DND-41 (cell line): ENCODE measurements around the gene ARMCX4.

ENCODE experiments used
- ATAC-seq: fragments of 200-7000 bp; cut with Tn5 transposase; 3 replicates; pipeline ENCODE4 v1.9.1; 2021; ENCODE audit warnings: low read depth; ENCODE audit not compliant: insufficient read depth
- DNase-seq: peaks from one replicate; pipeline ENCODE4 v3.0.0-alpha.2; 2020
- H2AFZ ChIP-seq: 2 replicates; pipeline ENCODE4 v1.6.0; 2012; ENCODE audit warnings: low read depth, low read length
- H3K27ac ChIP-seq: 2 replicates; pipeline ENCODE4 v1.5.1; 2012; ENCODE audit warnings: low read length, inconsistent platforms
- H3K27me3 ChIP-seq: fragments of 200-600 bp; sonication (generic); 2 replicates; pipeline ENCODE4 v1.6.0; 2012; ENCODE audit warnings: low read length, mild to moderate bottlenecking, inconsistent platforms; ENCODE audit not compliant: insufficient read depth, poor library complexity
- H3K36me3 ChIP-seq: 2 replicates; pipeline ENCODE4 v1.5.1; 2012; ENCODE audit warnings: low read length, inconsistent platforms; ENCODE audit not compliant: insufficient read depth
- H3K4me1 ChIP-seq: 2 replicates; pipeline ENCODE4 v1.5.1; 2012; ENCODE audit warnings: mild to moderate bottlenecking, low read length; ENCODE audit not compliant: insufficient read depth
- H3K4me2 ChIP-seq: 2 replicates; pipeline ENCODE4 v1.6.0; 2012; ENCODE audit warnings: mild to moderate bottlenecking, moderate library complexity, low read length, inconsistent platforms; ENCODE audit not compliant: insufficient read depth
- H3K4me3 ChIP-seq, 2 experiments: fragments of 200-600 bp in 1 of 2; shearing (Covaris generic) in 1 of 2; 2 replicates each; pipeline ENCODE4 v1.5.1; 2012 to 2016; ENCODE audit warnings: inconsistent platforms in 2 of 2, low read length in 2 of 2, mild to moderate bottlenecking in 2 of 2, low read depth in 1 of 2, moderate library complexity in 1 of 2
- H3K79me2 ChIP-seq: 2 replicates; pipeline ENCODE4 v1.6.0; 2012; ENCODE audit warnings: low read length, inconsistent platforms; ENCODE audit not compliant: insufficient read depth
- H3K9ac ChIP-seq: 2 replicates; pipeline ENCODE4 v1.6.0; 2012; ENCODE audit warnings: low read depth, mild to moderate bottlenecking, inconsistent platforms, low read length, moderate library complexity
- H3K9me3 ChIP-seq: 2 replicates; pipeline ENCODE4 v1.5.1; 2012; ENCODE audit warnings: low read length, moderate library complexity, mild to moderate bottlenecking, inconsistent platforms; ENCODE audit not compliant: insufficient read depth, severe bottlenecking
- H4K20me1 ChIP-seq: 2 replicates; pipeline ENCODE4 v1.6.0; 2012; ENCODE audit warnings: low read length; ENCODE audit not compliant: insufficient read depth
- CTCF ChIP-seq: IDR thresholded peaks from 2 replicates; pipeline ENCODE4 v1.5.1; 2012; ENCODE audit warnings: borderline replicate concordance, low read length, moderate library complexity, mild to moderate bottlenecking; ENCODE audit not compliant: poor library complexity, severe bottlenecking; ENCODE audit errors: extremely low read depth
- EZH2 ChIP-seq: IDR thresholded peaks from 3 replicates; pipeline ENCODE4 v1.6.1; 2012; ENCODE audit warnings: borderline replicate concordance, low read depth, mild to moderate bottlenecking, moderate library complexity, low read length, inconsistent platforms; ENCODE audit not compliant: severe bottlenecking

Gene ARMCX4

GRCh38 chrX:101485212-101485949 lies at the start of gene ARMCX4:
TSS of gene ARMCX4 (plus strand) at chrX:101485456. CDS start at chrX:101488590, 3,134 bp downstream.
- ATAC-seq (no peak), DNase-seq (no peak)
- H3K4me3 ChIP-seq = no peak within 1 kb of the TSS
- no peaks in the 10 kb centered on the region for H3K27me3 ChIP-seq
- no peak within 1 kb of the TSS for H2AFZ ChIP-seq
- H3K4me1 ChIP-seq = no peaks in the 10 kb centered on the region
- no peaks in the 10 kb centered on the region for H4K20me1 ChIP-seq
- H3K4me2 ChIP-seq = no peak within 1 kb of the TSS
- H3K9ac ChIP-seq = no peak within 1 kb of the TSS
- H3K79me2 ChIP-seq = no peaks in the 10 kb centered on the region
- TF ChIP-seq EZH2 = no peak
- no peak for TF ChIP-seq CTCF
- H3K9me3 ChIP-seq = no peaks in the 10 kb centered on the region
- H3K27ac ChIP-seq = no peak within 1 kb of the TSS
- H3K36me3 ChIP-seq = no peaks in the 10 kb centered on the region

- H3K4me2 ChIP-seq = no peak overlapping the region
- H2AFZ ChIP-seq = no peak overlapping the region
- H3K4me3 ChIP-seq = no peak overlapping the region
- ATAC-seq (no peak), DNase-seq (no peak)
- no peak overlapping the region for H3K27ac ChIP-seq
- no peaks in the 10 kb centered on the region for H3K4me1 ChIP-seq
- no peaks in the 10 kb centered on the region for H3K9me3 ChIP-seq
- H4K20me1 ChIP-seq = no peaks in the 10 kb centered on the region
- H3K79me2 ChIP-seq = no peaks in the 10 kb centered on the region
- H3K9ac ChIP-seq = no peak overlapping the region
- TF ChIP-seq CTCF (no peak), EZH2 (no peak)
- no peaks in the 10 kb centered on the region for H3K36me3 ChIP-seq
- no peaks in the 10 kb centered on the region for H3K27me3 ChIP-seq
Measured at GRCh38 chrX:101442085-101442484, 43.2 kb upstream of the ARMCX4 start.

GRCh38 chrX:101449279-101449678 lies 36.0 kb upstream of the ARMCX4 start:
- no peaks in the 10 kb centered on the region for H3K27me3 ChIP-seq
- TF ChIP-seq EZH2 (no peak), CTCF (no peak)

GRCh38 chrX:101450085-101450484 lies 35.2 kb upstream of the ARMCX4 start:
- Histone ChIP-seq H3K9me3 (no peaks in the 10 kb centered on the region), H3K36me3 (no peaks in the 10 kb centered on the region), H3K4me2 (no peak overlapping the region), H3K27me3 (no peaks in the 10 kb centered on the region), H3K79me2 (no peaks in the 10 kb centered on the region), H3K4me3 (no peak overlapping the region), H3K9ac (no peak overlapping the region), H3K27ac (no peak overlapping the region), H2AFZ (no peak overlapping the region), H4K20me1 (no peaks in the 10 kb centered on the region), H3K4me1 (no peaks in the 10 kb centered on the region)
- no peak for TF ChIP-seq CTCF
- TF ChIP-seq EZH2 = no peak
- ATAC-seq (no peak), DNase-seq (no peak)

More at GRCh38 chrX:101449279-101449678, 36.0 kb upstream of the ARMCX4 start:
- no peak overlapping the region for H2AFZ ChIP-seq
- H3K9ac ChIP-seq = no peak overlapping the region
- ATAC-seq (no peak), DNase-seq (no peak)
- no peaks in the 10 kb centered on the region for H3K4me1 ChIP-seq
- no peaks in the 10 kb centered on the region for H3K36me3 ChIP-seq
- H3K9me3 ChIP-seq = no peaks in the 10 kb centered on the region
- no peak overlapping the region for H3K4me2 ChIP-seq
- no peak overlapping the region for H3K4me3 ChIP-seq
- no peaks in the 10 kb centered on the region for H4K20me1 ChIP-seq
- no peaks in the 10 kb centered on the region for H3K79me2 ChIP-seq
- H3K27ac ChIP-seq = no peak overlapping the region
